Right hindlimb (tissue), 1 donor: ENCODE measurements around the gene PGLYRP1.

Source experiments
- DNase-seq: peaks from one replicate; pipeline ENCODE4 v3.0.0-alpha.2; 2018

The PGLYRP1 gene

DNA sequence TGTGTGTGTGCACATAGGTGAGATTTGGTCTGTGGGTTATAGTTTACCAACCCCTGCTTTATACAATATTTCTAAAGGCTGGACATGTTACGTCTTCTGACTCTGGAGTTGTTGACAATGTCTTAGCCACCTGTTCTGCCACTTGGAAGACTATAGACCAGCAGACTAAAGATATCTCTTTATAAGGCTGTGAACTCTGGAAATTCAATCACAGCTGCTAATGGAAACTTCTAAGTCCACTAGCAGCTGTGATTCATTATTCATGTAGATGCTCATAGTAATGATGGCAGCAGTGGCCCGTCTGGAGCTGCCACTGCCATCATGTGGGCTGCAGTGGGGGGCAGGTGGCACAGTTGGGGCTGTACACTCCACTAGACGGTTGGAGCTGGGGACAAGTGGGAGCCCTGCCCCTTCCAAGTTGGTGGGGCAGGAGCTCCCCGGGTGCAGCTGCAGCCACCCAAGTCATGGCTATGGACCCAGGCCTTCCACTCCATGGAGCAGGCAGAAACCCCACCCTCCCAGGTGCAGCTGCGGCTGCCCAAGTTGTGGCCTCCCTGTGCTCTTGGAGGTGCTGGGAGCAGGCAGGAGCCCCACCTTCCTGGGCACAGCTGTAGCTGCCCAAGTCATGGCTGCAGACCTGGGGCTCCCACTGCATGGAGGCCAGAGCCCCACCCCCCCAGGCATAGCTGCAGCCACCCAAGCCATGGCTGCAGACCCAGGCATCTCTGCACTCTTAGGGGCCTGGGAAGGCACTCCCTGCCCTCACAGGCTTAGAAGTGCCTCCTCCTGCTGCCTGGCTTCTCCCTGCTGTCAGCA, 9.1 kb upstream of the PGLYRP1 start:
- no peak for DNase-seq

- DNase-seq: no peak
Observed at GRCh38 chr19:46030812-46031550, 8.1 kb upstream of the PGLYRP1 start.

DNA sequence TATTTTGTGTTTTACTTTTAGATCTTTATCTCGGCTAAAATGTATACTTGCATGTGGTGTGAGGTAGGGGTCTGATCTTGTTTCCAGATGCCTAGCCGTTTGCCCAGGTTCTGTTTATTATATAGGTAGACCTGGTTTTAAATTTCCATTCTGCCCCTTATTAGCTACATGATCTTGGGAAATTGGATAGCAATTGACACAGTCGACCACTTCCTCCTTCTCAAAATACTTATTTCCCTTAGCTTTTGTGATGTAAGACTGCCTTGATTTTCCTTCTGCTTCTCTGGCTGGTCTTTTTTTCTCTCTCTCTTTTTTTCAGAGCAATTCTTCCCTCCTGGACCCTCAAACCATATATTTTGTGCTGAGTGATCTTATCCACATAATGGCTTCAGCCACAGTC, 3.0 kb upstream of the PGLYRP1 start:
- no peak for DNase-seq

DNA sequence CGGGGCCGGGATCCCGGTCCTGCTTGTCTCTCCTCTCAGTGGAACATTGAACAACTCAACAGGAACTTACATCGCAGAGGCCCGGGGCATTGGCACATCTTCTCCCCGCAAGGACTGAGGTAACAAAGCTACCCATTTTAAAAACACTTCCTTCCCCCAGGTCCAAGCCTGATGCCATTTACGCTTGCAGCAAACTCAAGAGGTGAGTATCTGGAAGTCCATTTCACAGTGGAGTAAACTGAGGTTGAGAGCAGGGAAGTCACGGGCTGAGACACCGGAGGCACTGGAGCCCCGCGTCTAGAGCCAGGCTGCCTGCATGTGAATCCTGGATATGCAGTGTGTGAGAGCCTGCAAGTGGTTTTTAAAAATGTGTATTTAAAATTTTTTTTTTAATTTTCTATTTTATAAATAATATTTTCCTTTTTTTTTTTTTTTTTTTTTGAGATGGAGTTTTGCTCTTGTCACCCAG, 492 bp upstream of the PGLYRP1 start:
- DNase-seq: no peak

DNA sequence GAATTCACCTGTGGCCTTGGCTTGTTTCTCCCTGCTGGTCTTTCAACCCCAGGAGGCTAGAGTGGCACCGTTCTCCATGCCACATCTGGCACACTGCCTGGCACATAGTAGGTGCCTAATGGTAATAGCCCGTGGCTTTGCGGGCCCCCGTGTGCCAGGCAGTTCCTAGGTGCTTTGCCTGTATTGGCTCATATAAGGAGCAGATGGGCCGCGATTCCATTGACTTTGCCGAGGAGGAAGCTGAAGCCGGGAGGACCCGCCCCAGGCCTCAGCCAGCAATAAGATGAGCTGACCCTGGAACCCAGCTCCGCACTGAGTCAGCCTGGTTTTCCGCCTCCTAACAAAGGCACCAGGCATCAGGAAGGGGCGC, 807 bp downstream of the PGLYRP1 start:
- no peak for DNase-seq

DNA sequence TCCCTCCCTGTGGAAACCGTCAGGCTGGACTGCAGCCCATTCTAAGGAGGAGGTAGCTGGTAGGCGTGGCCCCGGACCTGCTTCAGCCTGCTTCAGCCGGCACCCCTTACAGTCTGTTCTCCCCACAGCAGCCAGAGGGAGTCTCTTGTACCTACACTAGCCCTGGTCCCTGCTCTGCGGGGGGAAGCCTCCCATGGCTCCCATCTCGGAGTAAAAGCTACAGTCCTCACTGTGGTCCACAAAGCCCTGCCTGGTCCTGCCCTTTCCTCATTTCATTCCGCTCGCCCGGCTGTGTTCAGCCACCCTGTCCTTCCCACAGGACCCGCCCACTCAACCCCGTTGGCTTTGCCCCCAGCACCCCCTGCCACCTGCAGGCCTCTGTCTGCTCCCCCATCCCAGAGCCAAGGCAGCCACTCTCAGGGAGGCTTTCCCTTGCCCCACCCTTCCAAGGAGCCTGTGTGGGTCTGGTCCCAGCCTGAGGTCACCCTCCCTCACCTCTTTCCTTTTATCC, 1.3 kb downstream of the PGLYRP1 start:
- no peak for DNase-seq

DNA sequence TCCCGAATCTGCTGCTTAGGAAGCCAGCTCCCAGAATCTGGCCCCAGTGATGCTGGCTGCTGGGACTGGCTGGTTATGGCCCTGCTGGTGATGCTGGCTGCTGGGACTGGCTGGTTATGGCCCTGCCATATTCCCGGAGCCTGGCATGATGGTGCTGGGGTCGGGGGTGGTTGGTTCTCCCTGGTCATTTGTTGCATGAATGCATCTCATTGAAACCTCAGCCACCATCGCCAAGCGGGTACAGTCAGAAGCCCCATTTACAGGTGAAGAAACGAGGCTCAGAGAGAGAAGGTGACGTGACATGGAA, 2.1 kb downstream of the PGLYRP1 start:
- DNase-seq: no peak

- DNase-seq: no peak
Observed at GRCh38 chr19:46019270-46019669, 3.6 kb downstream of the PGLYRP1 start.

GRCh38 chr19:46018729-46019251, 4.1 kb downstream of the PGLYRP1 start:
- no peak for DNase-seq

- DNase-seq: no peak
Observed at GRCh38 chr19:46017874-46018675, 4.8 kb downstream of the PGLYRP1 start.

DNA sequence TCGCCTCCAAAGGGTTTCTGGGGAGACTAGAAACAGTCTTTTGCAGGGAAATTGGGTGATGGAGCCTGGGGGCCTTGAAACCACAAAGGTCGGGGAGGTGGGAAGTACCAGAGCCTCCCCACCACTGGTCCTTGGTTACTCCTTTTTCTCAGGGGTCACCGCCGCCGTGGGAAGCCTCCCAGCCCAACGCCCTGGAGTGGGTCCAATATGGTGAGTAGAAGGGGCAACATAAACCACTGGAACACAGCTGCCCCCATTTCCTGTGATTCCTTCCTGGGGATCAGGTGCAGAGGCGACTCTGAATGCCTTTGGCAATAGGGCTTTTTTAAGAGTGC, 5.8 kb downstream of the PGLYRP1 start:
- DNase-seq: no peak

- peak; percentile 89 for DNase-seq
Observed at GRCh38 chr19:46016426-46017094, 6.3 kb downstream of the PGLYRP1 start.

DNA sequence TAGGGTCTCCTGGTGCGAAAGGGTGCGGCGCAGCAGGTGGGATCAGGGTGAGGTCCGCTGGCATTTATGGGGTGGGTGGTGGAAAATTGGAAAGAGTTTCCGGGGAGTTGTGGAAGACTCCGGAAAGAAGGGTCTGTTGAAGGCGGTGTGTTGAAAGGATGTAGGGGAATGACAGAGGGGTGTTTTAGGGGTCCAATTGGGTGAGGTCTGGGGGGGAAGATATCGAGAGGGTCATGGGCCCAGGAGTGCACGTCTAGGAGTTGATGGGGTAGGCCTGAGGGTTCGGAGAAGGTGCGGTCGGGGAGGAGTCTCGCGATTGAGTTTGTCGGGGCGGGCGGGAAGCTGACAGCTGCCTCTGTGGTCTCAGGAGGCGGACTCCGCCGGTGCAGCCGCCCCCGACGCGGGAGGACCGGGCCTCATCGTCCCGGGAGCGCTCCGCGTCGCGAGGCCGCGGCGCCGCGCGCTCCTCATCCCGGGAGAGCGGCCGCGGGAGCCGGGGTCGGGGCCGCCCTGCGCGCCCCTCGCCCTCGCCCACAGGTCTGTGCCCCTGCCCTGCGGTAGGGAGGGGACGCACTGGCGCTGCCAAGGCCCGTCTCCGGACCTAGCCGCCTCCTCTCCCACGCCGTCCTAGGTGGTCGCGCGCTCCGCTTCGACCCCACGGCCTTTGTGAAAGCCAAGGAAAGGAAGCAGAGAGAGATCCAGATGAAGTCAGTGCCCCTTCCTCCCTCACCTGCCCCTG, 7.0 kb downstream of the PGLYRP1 start:
- no peak for DNase-seq

DNA sequence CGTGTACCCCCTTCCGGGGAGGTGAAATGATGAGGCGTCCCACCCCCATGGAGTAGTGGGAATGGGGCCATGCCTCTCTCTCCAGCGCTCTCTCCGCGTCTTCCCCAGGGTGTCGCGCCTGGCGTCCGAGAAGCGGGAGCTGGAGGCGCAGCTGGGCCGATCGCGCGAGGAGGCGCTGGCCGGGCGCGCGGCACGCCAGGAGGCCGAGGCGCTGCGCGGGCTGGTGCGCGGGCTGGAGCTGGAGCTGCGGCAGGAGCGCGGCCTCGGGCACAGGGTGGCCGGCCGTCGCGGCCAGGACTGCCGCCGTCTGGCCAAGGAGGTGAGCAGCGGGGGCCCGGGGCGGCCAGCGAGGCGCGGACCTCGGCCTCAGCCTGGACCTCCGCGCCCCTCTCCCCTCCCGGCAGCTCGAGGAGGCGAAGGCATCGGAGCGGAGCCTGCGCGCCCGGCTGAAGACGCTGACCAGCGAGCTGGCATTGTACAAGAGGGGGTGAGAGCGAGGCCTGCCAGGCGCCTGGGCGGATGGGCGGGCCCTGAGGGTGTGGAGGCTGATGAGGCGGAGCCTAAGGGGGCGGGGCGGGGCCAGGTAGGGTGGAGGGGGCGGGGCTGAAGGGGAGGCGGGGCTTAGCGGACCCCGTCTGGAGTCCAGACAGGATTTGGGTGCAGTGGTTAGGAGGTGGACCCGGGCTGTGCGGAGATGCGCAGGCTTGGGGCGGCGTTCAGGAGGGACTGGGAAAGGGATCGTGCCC, 7.7 kb downstream of the PGLYRP1 start:
- peak; percentile 53 for DNase-seq

DNA sequence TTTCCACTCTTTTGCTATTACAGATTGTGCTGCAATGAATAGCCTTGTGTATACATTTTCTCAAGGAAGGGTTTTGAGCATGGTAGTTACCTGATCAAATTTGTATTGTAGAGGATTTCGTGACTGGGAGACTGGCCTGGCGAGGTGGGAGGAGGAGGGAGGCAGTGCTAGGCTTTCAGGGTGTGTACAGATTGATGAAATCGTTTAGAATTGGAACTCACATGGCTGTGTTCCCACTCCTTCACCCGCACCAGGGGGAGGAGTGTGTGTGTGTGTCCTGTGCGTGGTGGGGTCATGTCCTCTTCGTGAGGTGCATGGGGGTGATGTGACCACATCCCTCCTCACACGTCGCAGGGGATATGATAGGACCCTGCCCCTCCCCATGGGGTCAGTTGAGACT, 8.3 kb downstream of the PGLYRP1 start:
- DNase-seq: no peak

GRCh38 chr19:46009530-46010510, 13.0 kb downstream of the PGLYRP1 start:
- DNase-seq: peak; percentile 64

DNA sequence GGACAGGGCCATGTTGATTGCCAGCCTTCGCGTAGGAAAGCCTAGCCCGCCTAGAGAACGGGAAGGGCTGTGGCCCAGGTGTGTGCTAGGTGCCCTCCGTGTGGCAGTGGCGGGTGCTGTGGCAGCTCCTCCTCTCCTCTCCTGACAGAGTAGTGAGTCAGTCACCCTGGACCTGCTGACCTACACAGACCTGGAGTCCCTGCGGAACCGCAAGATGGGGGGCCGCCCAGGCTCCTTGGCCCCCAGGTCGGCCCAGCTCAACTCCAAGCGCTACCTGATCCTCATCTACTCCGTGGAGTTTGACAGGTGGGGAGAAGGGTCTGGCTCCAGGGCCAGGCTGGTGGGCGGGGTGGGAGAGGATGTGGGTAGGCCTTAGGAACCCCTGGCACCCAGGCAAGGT, 16.4 kb downstream of the PGLYRP1 start:
- no peak for DNase-seq

DNA sequence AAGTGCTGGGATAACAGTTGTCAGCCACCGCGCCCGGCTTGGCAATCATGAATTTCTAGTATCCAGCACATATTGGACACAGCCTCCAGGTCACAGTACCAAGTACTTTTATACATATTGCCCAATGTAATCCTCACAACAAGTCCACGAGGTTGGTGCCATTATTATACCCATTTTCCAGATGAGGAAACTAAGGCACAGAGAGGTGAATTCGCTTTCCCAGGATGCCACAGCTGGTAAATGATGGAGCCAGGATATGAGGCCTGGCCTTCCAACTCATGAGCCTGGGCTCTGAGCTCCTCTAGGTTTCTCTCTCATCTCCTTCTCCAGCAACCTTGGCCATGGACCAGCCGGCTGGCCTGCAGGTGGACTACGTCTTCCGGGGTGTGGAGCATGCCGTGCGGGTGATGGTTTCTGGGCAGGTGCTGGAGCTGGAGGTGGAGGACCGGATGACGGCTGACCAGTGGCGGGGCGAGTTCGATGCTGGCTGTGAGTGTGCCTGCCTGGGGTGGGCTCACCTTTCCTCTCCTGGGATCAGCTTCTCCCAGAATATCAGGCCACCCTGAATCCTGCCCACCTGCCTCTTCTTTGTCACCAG, 20.1 kb downstream of the PGLYRP1 start:
- DNase-seq: no peak

DNA sequence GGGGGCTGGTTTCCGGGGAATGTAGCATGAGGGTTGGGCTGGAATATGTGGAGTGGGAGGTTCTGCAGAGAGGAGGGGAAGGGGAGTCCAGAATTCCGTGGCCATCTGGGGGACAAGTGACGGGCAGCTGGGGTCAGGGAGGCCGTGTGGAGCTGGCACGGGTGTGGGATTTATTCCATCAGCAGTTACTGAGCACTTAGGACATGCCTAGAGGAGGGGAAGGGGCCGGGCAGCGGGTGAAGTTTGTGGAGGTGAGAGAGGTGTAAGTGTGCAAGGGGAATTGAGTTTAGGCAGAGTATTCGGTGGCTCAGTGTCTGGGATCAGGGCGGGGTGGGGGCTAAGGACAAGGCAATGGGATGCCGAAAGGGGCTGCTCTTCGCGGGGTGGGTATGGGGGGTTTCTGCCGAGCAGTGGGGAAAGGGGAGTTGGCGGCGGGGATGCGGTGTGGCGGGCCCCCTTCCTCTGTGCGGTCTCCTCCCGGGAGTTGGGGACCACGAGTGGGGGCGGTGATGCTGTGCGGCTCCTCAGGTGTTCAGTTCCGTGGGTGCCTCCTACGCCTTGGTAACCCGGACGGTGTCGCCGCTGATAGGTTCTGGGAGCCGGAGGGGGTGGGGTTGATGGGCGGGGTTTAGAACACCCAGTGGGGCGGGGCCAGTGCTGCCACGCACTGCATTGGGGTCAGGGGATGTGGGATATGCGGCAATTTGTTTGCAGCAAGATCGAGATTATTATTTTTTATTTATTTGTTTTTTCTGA, 22.2 kb downstream of the PGLYRP1 start:
- DNase-seq: peak; percentile 44
